HG03521 (cell line): ENCODE data around the gene ZBTB2.
"Not testable (repeated sequence)": the region's sequence is repeated elsewhere in the genome, so short reads cannot be mapped to it uniquely, and the experiment has no call there.

Experiments used
- ATAC-seq: cut with Tn5 transposase; IDR thresholded peaks from one replicate; pipeline ENCODE4 v1.9.1; 2021; ENCODE audit warnings: mild to moderate bottlenecking, moderate library complexity; ENCODE audit not compliant: unreplicated experiment

The ZBTB2 gene

DNA sequence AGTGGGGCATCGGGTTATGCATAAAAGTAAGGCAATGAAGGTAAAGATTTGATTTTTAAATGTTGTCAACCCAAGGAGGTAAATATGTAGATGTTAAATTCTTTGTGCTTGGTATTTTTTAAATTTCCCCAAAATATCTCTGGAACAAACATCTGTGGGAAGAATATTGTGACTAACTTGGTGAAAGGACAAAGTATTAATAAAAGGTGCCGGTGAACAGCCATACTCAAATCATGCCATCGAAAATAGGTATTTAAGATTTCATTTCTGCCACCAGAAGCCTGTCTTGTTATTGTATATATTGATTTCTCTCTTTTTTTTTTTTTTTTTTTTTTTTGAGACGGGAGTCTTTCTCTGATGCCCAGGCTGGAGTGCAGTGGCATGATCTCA is 12.6 kb upstream of the ZBTB2 start:
- ATAC-seq: no peak

GRCh38 chr6:151402228-151402627 is 10.9 kb upstream of the ZBTB2 start:
- no peak for ATAC-seq

GRCh38 chr6:151400473-151400872 is 9.1 kb upstream of the ZBTB2 start:
- no peak for ATAC-seq

- no peak for ATAC-seq
Observed at GRCh38 chr6:151399679-151400078, 8.3 kb upstream of the ZBTB2 start.

- no peak for ATAC-seq
Observed at GRCh38 chr6:151393410-151393809, 2.1 kb upstream of the ZBTB2 start.

- ATAC-seq: no peak
Observed at GRCh38 chr6:151392427-151392826, 1.1 kb upstream of the ZBTB2 start.

- ATAC-seq: peak; percentile 8
Observed at GRCh38 chr6:151390851-151391470, 398 bp downstream of the ZBTB2 start.

- peak; percentile 69 for ATAC-seq
Observed at GRCh38 chr6:151390276-151390850, 996 bp downstream of the ZBTB2 start.

DNA sequence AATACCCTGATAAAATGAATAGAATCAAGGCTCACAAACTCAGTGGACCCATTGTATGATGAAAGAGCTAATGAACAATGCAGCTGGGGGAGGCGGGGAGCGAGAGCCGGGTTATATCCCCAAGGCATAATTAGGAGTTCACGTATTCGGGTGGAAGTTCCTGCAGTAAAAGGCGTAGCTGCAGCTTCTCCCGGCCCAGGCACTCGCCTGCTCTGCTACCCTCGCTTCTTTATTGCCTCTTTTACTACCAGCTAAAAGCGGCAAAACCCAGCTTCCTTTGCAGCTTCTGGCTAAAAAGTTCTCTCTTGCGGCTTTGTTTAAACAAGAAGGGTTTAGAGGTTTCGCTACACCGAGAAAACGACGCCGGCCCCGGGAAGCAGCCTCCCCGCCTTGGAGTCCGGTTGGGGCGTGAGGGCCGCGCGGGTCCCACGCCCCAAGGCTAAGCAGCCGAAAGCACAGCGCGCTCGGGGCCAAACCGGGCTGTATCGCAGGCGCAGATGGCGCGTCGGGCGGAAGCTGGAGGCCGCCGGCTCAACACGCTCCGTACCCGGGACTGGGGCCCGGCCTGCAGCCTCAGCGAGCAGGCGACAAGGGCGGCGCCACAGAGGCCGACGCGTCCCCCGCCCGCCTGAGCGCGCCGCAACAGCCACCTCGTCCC is 1.6 kb downstream of the ZBTB2 start:
- peak; percentile 66 for ATAC-seq

DNA sequence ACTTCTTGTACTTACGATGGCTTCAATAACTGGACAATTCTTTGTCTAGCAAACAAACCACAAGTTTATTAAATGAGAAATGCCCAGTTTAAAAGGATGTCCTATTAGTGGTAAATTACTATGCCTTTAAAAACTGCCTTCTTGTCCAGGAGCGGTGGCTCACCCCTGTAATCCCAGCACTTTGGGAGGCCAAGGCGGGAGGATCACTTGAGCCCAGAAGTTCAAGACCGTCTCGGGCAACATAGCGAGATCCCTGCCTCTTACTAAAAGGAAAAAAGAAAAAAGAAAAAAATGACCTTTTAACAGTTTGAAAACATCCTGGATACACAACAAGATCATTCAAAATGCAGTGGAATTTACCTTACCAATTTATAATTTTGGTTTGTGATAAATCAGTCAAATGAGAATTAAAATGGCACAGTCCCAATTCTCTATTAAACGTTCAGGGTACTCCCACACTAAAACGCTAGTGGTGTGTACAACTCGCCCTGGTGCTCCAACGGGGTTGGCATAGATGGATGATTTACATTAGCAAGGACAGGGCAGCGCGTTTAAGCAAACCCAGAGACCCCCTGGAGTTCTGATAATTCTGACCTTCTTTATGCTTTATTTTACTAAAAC is 2.3 kb downstream of the ZBTB2 start:
- no peak for ATAC-seq

GRCh38 chr6:151388236-151388635 is 3.1 kb downstream of the ZBTB2 start:
- no peak for ATAC-seq

GRCh38 chr6:151387175-151387970 is 4.0 kb downstream of the ZBTB2 start:
- no peak for ATAC-seq

GRCh38 chr6:151385177-151385576 is 6.2 kb downstream of the ZBTB2 start:
- ATAC-seq: no peak

GRCh38 chr6:151384151-151384550 is 7.2 kb downstream of the ZBTB2 start:
- ATAC-seq: no peak

DNA sequence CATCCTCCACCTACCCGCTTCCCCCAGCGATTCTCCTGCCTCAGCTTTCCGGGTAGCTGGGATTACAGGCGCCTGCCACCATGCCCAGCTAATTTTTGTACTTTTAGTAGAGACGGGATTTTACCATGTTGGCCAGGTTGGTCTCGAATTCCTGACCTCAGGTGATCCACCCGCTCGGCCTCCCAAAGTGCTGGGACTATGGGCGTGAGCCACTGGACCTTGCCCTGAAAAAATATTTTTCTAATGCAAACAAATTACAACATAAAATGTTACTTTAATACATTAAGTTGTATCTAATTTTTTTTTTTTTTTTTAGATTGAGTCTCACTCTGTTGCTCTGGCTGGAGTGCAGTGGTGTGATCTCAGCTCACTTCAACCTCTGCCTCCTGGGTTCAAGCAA is 8.7 kb downstream of the ZBTB2 start:
- not testable (repeated sequence) for ATAC-seq

DNA sequence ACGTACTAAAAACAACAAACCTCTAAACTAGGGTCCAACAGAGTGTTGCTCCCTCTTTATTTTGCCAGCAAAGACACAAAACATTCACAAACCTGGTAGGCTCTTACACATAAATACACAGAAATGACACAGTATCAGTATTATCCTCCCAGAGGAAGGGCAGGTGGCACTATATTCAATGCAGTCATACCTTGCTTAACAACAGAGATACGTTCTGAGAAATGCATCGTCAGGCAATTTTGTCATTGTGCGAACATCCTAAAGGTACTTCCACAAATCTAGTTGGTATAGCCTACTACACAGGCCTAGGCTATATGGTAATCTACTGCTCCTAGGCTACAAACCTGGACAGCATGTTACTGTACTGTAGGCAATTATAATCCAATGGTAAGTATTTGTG is 9.6 kb downstream of the ZBTB2 start:
- ATAC-seq: no peak

DNA sequence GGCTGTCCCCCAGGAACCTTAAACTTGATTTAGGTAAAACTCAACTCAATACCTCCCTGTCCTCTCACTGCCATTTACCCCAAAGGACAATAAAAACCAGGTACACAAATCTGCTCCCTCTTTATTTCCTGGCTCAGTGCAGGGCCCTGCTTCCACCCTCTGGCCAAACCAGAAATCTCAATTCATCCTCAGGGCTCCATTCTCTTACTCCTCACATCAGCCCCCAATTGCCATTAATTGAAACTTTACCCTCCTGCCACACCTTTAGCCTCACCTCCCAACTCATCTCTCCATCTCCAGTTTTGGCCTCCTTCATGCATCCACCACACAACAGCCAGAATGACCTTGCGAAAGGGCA is 10.5 kb downstream of the ZBTB2 start:
- no peak for ATAC-seq

GRCh38 chr6:151379933-151380847 is 11.2 kb downstream of the ZBTB2 start:
- ATAC-seq: no peak

- no peak for ATAC-seq
Observed at GRCh38 chr6:151377095-151377494, 14.3 kb downstream of the ZBTB2 start.

GRCh38 chr6:151376440-151376839 is 14.9 kb downstream of the ZBTB2 start:
- no peak for ATAC-seq
